T follicular helper cell (primary cell): ENCODE measurements around the gene CRYAB.

Experiments
- DNase-seq: peaks from one replicate; pipeline ENCODE4 v3.0.0-alpha.2; 2020; ENCODE audit warnings: low read depth
- total RNA-seq, 2 experiments: gene quantifications; one replicate each; lab custom pipeline; 2026; lab: John Stamatoyannopoulos, UW

The CRYAB gene, protein sequence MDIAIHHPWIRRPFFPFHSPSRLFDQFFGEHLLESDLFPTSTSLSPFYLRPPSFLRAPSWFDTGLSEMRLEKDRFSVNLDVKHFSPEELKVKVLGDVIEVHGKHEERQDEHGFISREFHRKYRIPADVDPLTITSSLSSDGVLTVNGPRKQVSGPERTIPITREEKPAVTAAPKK
- 0 to 0.06 reads per million in 2 experiments for total RNA-seq

DNA sequence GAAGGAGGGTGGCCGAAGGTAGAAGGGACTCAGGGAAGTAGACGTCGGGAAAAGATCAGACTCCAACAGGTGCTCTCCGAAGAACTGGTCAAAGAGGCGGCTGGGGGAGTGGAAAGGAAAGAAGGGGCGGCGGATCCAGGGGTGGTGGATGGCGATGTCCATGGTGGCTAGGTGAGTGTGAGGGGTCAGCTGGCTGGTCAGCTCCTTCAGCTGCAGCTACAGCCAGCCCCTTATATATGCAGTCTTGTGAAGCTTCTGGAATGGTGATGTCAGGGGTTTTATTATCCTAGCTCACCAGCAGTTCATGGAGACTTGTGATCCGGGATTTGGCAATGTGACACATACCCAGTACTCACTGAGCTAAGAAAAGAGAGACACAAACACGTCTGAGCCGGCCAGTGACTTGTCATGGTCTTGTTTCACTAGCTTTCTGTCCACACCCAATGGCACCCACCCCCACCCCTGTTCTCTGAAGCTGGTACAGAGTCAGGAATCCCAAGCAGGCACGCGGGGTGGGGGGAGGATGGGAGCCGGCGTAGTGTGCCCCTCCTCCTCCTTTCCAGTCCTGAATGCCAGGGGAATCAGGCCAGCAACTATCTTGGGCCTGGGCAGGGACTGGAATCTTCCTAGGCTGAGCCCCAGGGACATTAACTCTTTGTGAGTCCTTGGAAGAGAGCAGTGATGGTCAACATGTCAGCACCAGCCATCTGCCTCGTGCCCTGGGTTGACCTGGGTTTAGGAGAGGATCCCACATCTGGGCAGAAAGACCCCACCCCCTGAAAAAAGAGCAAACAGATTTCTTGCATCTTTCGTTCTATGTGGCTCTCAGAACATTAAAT is at the start of gene CRYAB:
Gene CRYAB, minus strand, starts transcription at position 208 of the 839 bp plus-strand sequence. Its CDS starts 46 bp downstream, at position 162.
- DNase-seq = no peak

DNA sequence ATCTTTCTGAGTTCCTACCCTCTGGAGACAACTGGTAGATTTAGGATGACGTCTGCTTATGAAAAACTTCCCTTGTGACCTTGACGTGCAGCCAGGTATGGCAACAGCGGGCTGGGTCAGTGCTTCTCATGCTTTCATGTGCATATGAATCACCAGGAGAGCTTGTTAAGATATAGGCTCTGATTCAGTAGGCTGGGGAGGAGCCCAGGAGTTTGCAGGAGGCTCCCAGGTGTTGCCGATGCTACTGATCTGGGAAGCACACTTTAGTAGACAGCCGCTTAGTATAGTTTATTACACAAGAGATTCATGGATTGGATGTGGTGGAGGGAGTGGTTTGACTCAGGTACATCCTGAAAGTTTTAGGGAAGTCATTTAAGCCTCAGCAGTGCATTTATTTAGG is 49.3 kb upstream of the CRYAB start:
- no peak for DNase-seq

DNA sequence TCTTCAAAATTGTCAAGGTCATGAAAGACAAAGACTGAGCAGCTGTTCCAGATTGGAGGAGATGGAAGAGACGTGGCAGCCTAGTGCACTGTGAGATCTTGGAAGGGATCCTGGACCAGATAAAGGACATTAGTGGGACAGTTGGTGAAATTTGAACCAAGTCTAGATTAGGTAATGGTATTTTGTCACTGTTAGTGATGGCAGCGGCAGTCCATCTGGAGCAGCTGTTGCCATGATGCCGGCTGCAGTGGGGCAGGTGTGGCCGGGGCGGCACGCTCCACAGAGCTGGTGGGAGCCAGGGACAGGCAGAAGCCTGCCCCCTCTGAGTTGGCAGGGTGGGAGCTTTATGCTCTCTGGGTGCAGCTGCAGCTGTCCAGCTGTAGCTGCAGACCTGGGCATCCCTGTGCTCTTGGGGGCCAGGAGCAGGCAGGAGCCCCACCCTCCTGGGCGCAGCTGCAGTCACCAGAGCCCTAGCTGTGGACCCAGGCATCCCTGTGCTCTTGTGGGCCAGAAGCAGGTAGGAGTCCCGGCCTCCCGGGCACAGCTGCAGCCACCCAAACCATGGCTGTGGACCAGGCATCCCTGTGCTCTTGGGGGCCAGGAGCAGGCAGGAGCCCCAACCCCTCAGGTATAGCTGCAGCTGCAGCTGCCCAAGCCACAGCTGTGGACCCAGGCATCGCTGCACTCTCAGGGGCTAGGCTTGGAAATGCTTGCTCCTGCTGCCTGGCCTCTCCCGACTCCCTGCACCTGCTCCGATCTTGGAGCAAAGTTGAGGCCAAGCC is 46.3 kb upstream of the CRYAB start:
- no peak for DNase-seq

DNA sequence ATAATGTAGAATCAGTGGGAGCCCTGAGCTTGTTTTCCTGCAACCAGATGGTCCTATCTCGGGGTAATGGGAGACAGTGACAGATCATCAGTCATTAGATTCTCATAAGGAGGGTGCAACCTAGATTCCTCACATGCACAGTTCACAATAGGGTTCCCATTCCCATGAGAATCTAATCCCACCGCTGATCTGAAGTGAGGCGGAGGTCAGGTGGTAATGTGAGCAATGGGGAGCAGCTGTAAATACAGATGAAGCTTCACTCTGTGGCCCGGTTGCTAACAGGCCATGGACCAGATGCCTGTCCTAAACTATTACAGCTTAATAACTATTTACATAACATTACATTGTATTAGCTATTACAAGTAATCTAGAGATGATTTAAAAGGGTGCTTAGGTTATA is 42.6 kb upstream of the CRYAB start:
- no peak for DNase-seq

DNA sequence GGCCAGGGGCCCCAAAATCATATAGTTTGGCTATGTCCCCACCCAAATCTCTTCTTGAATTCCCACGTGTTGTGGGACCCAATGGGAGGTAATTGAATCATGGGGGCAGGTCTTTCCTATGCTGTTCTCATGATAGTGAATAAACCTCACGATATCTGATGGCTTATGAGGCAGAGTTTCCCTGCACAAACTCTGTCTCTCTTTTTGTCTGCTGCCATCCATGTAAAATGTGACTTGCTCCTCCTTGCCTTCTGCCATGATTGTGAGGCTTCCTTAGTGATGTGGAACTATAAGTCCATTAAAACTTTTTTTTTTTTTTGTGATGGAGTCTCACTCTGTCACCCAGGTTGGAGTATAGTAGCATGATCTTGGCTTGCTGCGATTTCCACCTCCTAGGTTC is 40.0 kb upstream of the CRYAB start:
- no peak for DNase-seq

DNA sequence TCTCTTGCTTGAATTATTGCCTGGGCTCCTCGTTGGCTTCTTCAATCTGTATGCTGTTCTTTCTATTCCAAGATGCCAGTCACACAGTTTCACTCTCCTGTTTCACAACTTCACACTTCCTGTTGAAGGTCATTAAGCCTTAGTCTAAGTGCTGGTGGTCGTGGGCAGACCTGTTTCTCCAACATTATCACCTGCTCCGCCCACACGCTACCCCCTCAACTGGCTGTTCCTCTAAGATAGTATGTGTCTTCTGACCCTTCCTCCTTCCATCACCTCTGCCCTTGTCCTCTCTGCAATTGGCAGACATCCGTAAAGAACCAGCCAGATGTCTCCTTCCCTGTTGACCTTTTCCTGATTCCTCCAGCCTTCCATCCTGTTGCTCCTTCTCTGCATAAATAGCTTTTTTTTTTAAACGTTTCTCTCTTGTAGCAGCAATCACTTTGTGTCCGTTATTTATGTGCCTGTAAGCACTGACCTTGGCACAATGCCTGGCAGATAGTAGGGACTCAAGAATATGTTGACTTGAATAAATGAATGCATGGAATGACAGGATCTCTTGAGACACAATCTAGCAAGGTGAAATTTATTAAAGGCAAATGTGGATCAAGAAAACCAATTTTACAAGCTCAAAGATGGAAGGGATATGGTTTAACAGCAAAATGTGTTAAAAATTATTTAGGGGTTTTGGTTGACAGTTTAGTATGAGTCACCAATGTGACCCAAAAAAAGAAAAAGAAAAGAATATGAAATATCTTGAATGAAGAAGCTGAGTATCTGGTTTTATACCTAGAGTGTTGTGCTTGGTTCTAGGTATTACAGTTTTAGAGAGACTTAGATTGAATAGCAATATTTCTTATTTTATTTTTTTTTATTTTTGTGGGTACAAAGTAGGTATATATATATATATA is 38.2 kb upstream of the CRYAB start:
- DNase-seq = no peak

DNA sequence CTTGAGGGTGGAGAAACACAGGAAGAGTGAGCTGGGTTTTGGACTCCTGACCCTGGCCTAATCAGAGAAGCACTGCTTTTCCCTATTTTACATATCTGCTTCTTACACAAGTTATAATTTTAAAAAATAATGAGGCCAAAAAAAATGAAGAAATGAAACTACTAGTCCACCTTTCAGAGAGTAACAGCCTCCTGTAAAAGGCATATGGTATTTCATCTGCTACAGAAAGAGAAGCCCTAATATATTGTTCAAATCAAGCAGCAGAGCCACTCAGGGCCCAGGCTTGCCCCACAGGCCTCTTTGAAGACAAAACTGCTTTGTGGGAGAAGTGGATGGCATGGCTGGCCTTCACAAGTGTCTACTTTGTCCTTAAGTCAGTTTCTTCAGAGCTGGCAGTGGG is 35.6 kb upstream of the CRYAB start:
- no peak for DNase-seq

DNA sequence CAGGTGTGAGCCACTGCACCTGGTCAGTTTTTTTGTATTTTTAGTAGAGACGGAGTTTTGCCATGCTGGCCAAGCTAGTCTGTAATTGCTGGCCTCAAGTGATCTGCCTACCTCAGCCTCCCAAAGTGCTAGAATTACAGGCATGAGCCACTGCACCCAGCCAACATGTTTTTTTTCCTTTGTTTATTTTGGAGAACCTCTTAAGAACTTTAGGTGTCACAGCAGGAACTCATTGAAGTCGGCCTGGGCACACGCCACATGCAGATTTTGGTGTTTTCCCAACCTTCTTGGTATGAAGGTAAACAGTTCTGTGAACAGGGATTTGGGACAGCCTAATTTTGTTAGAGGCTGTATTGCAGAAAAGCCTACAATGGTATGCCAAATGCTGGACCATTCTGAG is 34.9 kb upstream of the CRYAB start:
- DNase-seq = no peak

DNA sequence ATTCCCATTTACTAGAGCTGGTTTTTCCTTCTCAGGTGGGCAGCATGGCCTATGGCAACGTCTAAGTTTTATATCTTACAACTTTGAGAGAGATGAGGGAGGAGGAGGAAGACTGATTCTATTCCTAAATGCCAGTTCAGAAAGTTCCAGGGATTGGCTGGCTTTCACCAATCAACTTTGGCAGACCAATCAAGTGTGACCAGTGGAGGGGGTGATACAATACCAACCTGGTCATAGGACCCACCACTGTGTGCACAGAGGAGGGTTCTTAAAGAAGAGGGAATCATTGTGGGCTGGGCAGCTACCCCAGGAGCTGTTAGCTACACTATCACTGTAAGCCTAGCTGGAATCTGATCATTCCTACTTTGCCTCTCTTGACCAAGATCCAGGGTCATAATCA is 33.6 kb upstream of the CRYAB start:
- no peak for DNase-seq

DNA sequence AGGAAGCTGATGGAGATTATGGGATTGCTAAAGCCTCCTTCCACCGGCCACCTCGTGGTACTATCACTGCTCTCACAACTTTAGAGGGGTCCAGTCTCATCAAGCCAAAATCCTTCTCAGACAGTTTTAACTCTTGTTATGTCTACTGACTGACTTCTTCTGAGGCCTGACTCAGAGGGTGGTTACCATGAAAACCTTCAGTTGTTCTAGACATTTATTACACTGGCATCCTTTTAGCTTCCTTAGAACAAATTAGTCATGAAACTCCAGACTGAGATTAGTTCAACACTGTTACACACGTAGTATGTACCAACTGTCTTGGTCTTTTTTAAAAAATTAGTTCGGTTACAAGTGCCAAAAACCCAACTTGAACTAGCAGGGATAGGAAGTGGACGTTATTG is 33.1 kb upstream of the CRYAB start:
- DNase-seq = no peak

DNA sequence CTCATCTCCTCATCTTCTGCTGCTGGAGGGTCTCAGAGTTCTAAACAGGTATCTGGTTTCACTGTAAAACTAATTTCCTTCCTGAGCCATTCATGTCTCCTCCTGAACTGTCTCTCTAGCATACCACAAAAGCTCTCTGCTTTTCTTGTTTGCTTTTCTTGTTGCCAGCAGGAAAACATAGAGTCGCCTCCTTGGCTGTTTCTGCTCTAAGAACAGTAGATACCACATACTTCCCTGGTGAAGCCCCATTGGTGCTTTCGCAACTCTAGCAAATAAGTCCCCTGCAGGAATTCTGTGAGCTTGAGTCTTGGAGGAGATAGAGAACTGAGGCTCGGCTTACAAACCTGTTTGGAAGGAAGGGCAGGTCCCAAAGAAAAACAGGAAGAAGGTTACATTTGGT is 32.6 kb upstream of the CRYAB start:
- DNase-seq = no peak

DNA sequence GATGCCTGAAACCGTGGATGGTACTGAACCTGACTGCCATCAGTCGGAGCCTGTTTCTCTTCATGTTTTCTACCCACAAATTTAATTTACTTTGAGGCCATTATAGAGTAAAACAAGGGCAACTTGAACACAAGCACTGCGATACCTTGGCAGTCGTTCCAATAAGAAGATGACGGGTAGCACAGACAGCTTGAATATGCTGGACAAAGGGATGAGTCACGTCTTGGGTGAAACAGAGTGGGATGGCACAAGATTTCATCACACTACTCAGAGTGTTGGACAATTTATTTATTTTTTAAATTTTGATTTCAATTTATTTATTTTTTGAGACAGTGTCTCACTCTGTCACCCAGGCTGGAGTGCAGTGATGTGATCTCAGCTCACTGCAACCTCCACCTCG is 31.3 kb upstream of the CRYAB start:
- no peak for DNase-seq

DNA sequence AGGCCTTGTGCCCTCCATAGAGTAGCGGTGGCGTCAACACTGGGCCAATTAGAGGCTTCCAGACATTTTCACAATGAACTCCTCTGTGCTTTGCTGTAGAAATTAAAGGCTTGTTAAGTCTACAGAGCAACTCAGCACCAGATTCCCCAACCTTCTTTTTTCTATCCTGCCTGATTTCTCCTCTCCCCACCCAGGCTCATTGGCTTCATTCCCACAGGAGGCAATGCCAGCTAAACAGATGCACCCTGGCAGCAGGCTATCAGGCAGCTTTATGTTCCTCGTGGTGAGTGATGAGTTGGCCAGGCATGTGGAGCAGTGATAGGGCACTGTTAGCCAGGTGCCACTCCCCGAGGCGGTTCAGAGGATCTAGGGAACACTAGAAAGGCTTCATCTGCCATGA is 30.4 kb upstream of the CRYAB start:
- no peak for DNase-seq

DNA sequence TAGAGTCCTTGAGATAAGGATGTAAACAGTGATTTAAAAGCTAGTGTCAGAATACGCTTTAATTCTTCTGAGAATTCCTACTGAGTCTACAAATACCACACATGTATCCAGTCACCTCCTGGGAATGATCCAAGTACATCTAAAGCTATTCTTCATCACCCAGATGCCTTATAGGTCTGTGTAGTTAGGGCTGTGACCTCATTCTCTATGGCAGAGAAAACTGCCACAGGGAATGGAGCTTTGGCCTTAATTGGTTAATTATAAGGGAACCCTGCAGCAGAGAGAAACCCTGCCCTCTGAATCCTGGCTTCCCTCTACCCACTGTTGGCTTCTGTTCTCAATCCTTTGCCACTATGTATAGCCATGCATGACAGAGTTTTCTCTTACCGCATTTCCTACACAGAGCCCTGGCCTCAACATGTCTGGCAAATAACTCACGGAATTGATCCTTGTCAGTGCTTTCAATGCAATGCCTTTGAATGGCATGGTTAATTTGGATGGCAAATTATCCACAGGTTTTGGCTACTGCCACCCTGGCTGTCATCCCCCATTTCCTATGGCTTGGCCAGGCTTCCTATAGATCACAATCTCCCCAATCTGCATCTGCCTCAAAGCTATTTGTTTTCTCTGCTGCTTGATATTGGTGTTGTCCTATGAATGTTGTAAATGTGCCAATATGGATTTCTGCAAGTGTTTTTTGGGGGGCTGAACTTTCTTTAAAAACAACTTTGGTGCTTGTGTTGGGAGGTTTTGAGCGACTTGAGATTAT is 28.4 kb upstream of the CRYAB start:
- no peak for DNase-seq

DNA sequence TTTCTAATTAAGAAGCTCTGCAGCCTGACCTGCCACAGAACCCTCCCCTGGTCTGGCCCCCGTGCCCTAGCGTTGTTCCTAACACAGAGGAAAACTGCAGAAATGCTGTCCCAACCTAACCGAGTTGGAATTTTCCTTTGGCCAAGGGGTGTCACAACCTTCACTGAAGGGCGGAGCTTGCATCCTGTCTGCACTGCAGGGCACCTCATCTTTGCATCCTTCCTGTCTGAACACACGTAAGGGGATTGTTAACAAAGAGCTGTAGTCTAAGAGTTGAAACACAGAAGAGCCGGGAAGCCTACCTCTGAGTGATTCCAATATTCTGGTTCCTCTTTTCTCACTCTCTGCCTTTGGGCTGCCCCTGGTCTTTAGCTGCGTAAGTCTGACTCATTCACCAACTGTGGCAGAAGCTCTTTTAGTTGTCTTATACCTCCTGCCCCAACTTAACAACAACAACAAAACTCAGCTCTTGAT is 27.2 kb upstream of the CRYAB start:
- no peak for DNase-seq

DNA sequence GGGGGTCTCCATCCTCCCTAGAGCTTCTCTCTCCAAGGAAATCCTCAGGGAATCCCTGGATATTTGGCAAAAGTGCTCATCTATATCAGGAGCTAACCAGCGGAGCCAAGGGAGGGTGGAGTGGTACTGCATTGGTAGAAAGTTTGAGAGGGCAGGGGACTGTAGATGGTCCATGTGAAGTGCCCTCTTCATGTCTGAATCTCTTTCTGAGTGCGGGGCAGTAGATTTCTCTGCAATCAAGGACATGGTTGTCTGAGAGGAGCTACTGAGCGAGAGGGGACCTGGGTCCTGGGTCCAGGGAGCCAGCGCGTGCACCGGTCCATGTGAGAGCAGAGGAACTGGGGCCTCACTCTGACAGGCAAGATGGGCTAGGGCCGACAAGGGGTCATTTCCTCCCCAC is 26.3 kb upstream of the CRYAB start:
- no peak for DNase-seq

DNA sequence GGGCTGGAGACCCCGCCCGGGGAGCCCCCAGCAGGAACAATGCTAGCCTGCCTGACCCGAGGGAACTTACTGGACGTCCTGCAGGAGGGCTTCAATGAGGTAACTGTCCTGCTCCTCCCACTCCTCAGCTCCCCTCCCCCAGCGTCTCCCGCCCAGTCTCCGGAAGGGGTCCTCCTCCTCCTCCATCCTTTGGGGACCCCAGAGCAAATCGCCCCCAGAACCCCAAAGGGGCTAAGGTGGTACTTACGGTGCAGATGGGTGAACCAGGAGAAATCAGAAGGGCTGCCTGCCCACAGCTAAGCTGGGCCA is 25.8 kb upstream of the CRYAB start:
- DNase-seq = no peak

DNA sequence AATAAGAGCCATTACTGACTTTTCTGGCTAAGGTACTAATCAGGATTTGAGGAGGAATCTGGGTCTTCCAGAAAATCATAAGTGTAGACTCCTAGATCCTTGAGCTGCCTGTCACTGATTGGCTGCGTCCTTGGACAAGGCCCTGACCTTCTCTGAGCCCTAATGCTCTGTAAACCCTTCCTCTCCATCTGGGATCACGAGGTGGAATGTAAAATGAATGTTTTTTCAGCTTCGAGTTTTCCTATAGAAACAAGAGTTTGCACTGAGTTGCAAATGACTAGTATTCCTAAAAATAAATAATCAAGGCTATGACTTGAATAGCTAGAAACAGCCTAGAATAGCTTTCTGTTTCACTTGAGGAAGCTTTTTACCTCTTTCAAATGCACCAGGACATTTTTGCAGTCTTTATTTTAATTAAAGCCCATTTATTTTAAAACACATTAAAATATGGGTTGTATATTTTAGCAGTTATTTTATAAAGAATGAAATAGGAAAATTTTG is 24.5 kb upstream of the CRYAB start:
- no peak for DNase-seq

DNA sequence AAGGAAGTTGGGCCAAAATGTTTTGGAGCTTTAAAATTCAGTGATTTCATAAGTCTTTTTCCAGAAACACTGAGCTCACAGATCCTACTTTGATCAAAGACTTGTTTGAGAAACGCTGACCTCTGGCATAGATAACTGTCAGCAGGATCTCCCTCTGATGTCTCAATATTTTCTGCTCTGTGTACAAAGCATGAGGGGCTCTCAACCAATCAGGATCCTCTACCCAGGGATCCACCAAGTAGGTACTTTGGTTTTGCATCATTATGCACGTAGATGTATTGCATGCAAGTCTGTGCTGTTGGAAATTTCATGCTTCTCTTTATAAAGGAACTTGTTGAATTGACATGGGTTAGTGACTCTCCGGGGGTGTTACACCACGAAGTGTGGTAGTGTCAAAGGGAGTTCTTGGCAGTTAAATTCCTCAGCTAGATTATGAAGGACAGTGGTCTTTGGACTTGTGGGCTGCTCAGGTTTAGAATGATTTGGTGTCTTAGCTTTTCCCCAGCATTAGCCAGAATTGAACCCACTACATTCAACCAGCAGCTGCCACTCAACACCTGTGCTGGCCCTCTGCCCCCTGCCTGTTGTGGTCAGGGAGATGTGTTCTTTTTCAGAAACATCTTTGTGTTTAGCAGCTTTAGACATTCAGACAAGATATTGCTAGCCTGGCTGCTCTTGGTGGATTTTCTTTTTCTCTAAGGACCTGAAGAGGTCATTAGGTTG is 23.9 kb upstream of the CRYAB start:
- DNase-seq = no peak

DNA sequence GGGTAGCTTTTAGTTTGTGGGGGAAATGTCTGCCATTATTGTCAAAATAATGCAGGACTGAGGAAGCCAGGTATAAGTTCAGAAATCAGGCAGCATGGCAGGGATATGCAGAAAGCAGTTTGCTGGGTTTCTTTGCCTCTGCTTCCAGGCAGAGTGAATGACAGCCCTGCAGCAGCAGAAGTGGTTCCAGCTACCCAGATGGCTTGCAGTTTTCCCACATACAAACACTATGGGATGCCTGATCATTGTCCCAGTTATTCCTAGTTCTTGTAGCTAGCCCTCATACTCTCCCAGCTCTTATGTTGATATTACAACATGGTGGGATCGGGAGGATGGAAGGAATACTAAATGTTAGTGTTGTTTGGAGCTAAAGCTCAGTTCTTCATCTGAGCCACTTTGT is 22.7 kb upstream of the CRYAB start:
- no peak for DNase-seq
